Esophagus squamous epithelium (tissue), 4 donors: ENCODE data around the gene DOCK2.

ENCODE experiments used
- CTCF ChIP-seq, 6 experiments: fragments of 450-650 bp in 4 of 6; fragments of 200-600 bp in 2 of 6; sonication (generic) in 2 of 6; IDR thresholded peaks; one replicate each; pipeline ENCODE4 v1.5.1; 2016 to 2019; ENCODE audit warnings: antibody characterized with exemption in 6 of 6, mild to moderate bottlenecking in 4 of 6, moderate library complexity in 4 of 6
- POLR2A ChIP-seq, 4 donors: fragments of 450-650 bp; IDR thresholded peaks; one replicate each; pipeline ENCODE4 v1.6.1; 2017; ENCODE audit warnings: antibody characterized with exemption in 4 of 4, mild to moderate bottlenecking in 4 of 4, moderate library complexity in 3 of 4

- no peak for TF ChIP-seq CTCF (IDR thresholded peaks at IDR 0.05)
- no peak for TF ChIP-seq POLR2A (IDR thresholded peaks at IDR 0.05)
These were observed 190.7 kb downstream of the DOCK2 start for GRCh38 chr5:169827769-169828168.
